NCI-H1048 (cell line): ENCODE measurements around the gene PAPPA.

Experiments used
- DNase-seq: peaks from one replicate; lab custom pipeline; 2025; lab: John Stamatoyannopoulos, UW

The PAPPA gene

DNA sequence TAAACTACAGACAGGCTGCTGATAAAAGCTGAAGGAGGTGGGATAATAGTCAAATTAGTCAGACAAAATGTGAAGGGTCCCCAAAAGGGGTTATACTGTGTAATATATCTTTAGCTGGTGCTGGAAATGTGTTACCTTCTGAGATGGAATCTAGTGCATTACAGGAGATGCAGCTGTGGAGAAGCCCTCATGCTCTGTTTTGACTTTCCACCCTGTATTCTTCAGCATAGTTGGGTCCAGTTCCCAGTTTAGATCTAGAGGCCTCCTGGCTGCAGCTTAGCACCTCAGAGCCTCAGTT, 122.6 kb downstream of the PAPPA start:
- DNase-seq: no peak

GRCh38 chr9:116276651-116277121, 123.1 kb downstream of the PAPPA start:
- DNase-seq: no peak

DNA sequence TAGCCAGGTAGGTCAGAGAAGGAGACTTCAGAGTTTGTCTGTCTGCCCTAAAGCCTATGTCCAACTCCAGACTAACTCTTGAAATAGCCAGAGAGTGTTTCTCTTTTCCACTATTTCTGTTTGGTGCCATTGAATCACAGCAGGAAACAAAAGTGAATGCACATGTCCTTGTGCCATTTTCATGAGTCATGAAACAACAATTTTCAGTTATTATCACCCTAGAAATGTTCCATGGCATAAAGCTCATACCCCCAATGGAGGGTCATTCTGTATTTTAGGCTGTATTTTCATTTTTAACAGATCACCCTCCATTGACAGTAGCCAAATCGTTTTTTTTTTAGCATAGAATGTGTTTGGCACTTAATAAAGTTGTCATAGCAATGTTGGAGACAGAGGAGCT, 124.7 kb downstream of the PAPPA start:
- no peak for DNase-seq

DNA sequence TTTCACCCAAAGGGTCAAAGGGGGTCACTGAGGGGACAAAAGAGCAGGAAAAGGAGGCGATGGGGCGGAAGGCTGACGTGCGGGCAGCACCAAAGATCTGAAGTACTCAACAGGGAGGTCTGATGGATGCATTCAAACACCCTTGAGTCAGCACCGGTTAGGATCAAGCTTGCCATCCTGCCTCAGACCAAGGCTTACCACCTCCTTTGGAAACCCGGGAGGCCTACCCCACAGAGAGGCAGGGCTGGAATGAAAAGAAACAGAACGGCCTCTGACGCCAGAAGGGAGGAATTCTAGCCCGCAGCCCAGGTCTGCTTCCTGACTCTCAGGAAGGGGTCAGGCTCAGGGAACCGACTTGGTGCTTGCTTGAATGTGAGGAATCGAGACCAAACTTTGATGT, 125.6 kb downstream of the PAPPA start:
- DNase-seq: no peak

DNA sequence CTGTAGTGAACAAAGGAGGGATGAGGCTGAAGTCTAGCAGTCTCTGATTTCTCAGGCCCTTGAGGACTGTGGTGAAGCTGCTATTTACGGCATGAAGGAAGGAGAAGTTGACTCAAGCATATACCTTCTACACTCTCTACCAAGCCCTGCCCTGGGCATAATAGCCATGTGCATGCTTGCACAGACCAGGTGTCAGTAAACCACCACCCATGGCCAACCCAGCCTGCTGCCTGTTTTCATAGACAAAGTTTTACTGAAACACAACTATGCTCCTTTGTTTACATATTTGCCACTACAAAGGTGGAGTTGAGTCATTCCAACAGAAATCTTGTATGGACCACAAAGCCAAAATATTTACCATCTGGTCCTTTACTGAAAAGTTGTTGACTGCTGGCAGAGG, 126.9 kb downstream of the PAPPA start:
- DNase-seq: no peak

DNA sequence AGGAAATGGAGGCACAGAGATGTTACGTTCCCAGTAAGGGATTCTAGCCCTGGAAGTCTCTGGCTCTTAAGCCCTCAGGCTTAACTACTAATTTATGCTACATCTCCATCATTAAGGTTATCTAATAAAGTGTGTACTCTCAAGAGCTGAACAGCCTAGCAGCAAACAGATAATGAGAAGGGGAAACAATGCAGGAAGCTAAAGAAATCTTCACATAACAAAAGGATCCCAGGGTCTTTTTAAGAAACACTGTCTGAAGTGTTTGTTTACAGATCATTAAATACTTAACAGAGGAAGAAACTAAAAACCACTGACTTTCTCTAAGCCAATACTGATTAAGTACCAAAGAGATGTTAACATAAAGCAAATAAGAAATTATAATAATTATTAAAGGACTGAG, 129.0 kb downstream of the PAPPA start:
- no peak for DNase-seq

- DNase-seq: no peak
Observed at GRCh38 chr9:116284518-116284917, 130.9 kb downstream of the PAPPA start.

GRCh38 chr9:116285320-116285719, 131.7 kb downstream of the PAPPA start:
- no peak for DNase-seq

- DNase-seq: no peak
Observed at GRCh38 chr9:116286297-116286696, 132.7 kb downstream of the PAPPA start.

DNA sequence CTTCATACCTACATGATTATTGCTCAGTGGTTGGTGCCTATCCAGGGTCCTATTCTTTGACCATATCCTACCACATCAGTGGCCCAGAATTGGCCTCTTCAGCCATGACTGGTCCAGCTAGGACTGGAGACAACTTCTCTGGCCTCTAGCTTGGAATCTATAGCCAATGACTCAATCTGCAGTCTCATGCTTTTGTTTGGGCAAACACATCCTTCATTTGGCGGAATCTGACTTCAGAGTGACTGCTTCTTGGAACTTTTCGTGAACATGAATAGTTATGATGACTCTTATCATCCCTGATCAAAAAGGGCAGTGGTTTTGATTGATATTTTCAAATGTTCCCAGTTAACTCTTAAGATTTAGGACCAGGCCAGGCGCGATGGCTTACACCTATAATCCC, 134.1 kb downstream of the PAPPA start:
- no peak for DNase-seq

DNA sequence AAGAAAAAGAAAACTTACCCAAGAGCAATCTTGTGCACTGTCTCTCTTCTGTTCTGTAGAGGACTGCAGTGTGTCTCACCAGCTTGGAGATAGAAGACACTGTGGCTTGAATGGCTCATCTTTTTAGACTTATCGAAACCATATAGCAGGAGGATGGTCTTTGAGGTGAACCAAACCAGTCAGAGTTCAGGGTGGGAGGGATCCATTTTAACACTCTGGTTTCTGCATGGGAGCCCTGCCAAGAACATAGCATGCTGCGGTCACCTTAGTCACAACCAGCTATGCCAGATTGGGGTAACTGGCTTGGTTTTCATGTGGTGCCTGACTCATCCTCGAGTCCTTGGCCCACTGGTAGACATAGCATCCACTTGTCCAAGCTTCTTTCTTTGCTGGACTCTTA, 135.1 kb downstream of the PAPPA start:
- no peak for DNase-seq

- DNase-seq: no peak
Observed at GRCh38 chr9:116297346-116297745, 143.8 kb downstream of the PAPPA start.

DNA sequence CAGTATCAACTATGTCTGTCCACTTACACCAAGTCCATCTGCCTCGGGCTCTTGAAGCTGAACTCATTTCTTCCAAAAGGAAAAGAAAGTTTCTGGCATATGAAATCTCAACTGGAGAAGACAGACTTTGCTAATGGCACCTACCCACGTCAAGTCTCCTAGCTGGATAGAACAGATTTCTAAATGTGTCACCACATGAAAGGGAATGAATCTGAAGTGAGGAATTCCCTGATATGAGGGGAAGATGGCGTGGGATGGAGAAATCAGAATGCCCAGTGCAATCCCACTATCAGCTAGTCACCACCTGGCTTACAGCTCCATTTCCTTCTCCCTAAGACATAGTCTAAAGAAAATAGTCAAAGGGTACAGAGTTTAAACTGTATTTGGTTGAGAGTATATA, 144.7 kb downstream of the PAPPA start:
- no peak for DNase-seq

GRCh38 chr9:116298878-116299391, 145.3 kb downstream of the PAPPA start:
- DNase-seq: no peak

DNA sequence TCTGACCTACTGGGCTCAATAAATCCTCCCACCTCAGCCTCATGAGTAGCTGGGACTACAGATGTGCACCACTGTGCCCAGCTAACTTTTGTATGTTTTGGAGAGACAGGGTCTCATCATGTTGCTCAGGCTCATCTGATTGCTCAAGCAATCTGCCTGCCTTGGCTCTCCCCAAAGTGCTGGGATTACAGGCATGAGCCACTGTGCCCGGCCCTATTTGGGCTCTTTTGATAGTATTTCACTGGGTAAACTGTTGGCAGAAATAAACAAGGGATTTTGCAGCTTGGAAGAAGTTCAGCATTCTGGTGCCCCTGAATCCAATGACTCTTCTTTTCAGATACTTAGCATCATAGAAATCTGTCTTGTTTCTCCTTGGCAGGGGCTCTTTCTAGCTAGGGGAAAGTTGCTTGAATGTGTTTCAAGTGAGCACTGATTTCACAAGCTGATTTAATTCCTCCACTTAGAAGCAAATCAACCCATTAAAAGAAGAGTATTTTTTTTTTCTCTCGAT, 146.8 kb downstream of the PAPPA start:
- no peak for DNase-seq

DNA sequence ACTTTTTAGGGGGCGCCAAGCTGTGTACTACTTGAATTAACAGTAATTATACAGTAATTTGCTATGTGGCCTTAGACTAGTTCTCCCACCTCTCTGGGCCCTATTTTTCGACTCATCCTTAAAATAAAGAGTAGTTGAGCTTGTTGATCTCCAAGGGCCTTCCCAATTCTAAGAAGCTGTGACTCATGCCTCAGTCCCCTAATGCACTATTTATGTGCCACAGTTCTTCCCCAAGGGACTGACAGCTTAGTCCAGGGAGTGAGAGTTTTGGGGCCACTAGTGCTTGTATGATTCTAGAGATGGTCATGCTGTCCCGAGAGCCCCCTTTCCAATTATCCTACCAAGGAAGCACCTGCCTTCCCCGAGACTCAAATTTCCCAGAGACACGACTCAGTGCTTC, 149.7 kb downstream of the PAPPA start:
- no peak for DNase-seq

- DNase-seq: no peak
Observed at GRCh38 chr9:116303886-116304538, 150.4 kb downstream of the PAPPA start.

DNA sequence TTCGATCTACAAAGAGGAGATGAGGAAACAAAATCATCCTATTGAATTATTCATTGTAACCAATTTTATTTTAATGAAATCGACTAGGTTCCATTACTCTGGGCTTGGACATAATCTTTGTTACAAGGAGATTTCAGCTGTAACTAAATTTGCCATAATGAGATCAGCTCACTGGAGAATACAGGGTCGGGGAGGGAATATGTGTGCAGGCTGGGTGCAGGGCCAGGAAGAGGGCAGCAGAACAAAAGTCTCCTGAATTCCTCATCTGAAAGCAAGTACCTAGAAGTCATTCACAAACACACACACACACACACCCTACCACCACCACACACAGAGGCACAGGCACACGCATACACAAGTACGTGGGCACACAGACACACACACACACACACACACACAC, 151.2 kb downstream of the PAPPA start:
- DNase-seq: no peak

DNA sequence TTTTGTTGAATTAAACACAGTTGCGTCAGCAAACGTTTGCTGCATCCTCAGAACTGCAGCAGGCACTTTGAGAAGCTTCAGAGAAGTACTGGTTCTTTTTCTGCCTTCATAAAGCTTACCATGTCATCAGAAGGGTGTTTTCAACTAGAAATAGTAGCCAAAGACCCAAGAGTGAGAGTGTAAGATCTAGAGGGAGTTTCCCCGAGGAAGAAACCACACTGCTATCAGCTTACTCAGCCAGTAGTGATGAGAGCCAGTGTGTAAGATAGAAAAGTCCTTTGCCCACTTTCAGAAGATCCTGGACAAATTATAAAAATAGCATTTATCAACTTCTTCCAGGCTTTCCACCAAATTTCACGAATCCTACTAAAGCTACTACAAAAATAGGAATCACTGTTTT, 154.5 kb downstream of the PAPPA start:
- no peak for DNase-seq

DNA sequence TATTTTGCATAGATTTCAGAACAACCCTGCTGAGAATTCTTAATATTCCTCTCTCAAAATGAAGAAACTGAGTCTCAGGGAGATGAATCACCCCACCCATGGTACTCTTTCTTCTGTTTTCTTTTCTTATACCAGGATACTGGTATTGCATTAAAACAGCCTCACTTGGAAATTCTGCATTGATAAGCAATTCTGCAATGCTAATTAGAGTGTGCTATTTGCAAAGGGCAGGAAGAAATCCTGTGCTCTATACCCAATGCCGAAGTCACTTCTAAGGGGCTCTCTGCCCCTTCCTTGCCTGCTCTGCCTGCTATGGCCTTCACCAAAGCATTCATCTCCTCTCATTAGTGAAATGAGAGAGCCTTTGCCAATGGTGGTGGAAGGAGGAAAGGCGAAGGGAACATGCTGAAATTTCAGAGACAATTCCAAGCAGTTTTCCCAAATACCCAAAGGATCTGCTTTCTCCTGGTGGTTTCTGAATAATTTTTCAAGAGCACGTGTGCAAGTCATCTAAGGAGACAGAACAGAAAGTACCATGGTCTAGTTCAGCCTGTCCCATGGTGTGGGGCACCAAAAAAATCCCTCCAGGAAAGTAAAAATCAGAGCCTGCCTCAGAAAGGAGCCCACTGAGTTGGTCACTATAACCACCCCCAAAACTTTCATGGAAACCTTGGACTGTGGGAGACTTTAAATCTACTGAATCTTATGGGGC, 156.5 kb downstream of the PAPPA start:
- DNase-seq: no peak

GRCh38 chr9:116312221-116312620, 158.6 kb downstream of the PAPPA start:
- DNase-seq: no peak

DNA sequence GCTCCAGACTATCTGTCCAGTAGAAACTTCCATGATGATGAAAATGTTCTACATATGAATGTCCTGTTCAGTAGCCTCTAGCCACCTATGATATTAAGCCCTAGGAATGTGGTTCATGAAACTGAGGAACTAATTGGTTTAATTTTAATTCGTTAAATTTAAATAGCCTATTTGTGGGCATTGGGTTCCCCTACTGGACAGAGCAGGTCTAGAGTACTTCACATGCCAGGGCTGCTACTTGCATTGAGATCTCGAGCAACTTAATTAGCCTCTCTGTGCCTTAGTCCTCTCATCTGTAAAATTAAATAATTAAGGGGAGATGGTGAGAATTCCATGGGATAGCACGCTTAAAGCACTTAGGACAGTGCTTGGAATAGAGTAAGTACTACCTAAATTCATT, 160.0 kb downstream of the PAPPA start:
- no peak for DNase-seq

DNA sequence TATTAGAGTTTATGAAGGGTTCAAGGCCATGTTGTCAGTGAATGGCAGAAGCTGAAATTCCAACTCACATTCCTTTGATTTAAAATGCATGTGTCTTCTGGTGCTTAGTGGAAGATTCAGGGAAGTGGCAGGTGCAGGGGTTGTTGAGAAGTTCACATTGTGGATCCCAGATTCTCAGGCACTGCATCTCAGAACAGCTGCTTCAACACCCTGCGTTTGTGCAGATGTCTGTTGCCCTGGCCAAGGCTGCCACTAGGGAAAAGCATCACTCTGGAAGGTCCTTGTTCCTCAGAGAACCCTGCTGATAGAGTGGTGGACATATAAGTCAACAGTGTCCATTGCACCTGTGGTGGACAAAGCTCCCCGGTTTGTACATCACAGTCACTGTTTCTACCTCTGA, 162.7 kb downstream of the PAPPA start:
- no peak for DNase-seq

GRCh38 chr9:116317503-116317902, 163.9 kb downstream of the PAPPA start:
- DNase-seq: no peak
